SK-N-SH (cell line): ENCODE results near the gene LRRC26.

Experiments
- CTCF ChIP-seq: fragments of 200-600 bp; sonication (generic); IDR thresholded peaks from 2 replicates; pipeline ENCODE4 v1.6.1; 2017; ENCODE audit warnings: antibody characterized with exemption, mild to moderate bottlenecking, moderate library complexity
- FOSL2 ChIP-seq: IDR thresholded peaks from 2 replicates; pipeline ENCODE4 v1.4.0; 2012; ENCODE audit warnings: low read depth, mild to moderate bottlenecking, moderate library complexity, borderline replicate concordance
- FOXJ3 ChIP-seq: sonication (generic); formaldehyde crosslinking; IDR thresholded peaks from 2 replicates; pipeline ENCODE4 v1.5.1; 2020; ENCODE audit warnings: mild to moderate bottlenecking, missing genetic modification reagents
- GABPA ChIP-seq: IDR thresholded peaks from 2 replicates; pipeline ENCODE4 v1.4.0; 2012; ENCODE audit warnings: low read depth, mild to moderate bottlenecking
- RAD21 ChIP-seq: IDR thresholded peaks from 2 replicates; pipeline ENCODE4 v1.6.1; 2012; ENCODE audit warnings: mild to moderate bottlenecking, low read length
- REST ChIP-seq: IDR thresholded peaks from 2 replicates; pipeline ENCODE4 v1.6.1; 2012; ENCODE audit warnings: mild to moderate bottlenecking, low read depth, low read length, moderate library complexity
- SIN3A ChIP-seq: IDR thresholded peaks from 2 replicates; pipeline ENCODE4 v1.6.1; 2012; ENCODE audit warnings: low read depth, mild to moderate bottlenecking, low read length, moderate library complexity, borderline replicate concordance
- TAF1 ChIP-seq: IDR thresholded peaks from 2 replicates; pipeline ENCODE4 v1.6.1; 2012; ENCODE audit warnings: low read depth, mild to moderate bottlenecking, low read length, moderate library complexity, borderline replicate concordance
- TCF12 ChIP-seq: IDR thresholded peaks from 2 replicates; pipeline ENCODE4 v1.4.0; 2012
- YY1 ChIP-seq: IDR thresholded peaks from 2 replicates; pipeline ENCODE4 v1.4.0; 2012; ENCODE audit warnings: low read depth, mild to moderate bottlenecking
- TF ChIP-seq, protein P1 (sequence below): IDR thresholded peaks from 2 replicates; pipeline ENCODE4 v1.4.0; 2012; ENCODE audit warnings: low read depth
- TF ChIP-seq, protein P2 (sequence below): IDR thresholded peaks from 2 replicates; pipeline ENCODE4 v1.4.0; 2012; ENCODE audit warnings: low read depth, borderline replicate concordance

DNA sequence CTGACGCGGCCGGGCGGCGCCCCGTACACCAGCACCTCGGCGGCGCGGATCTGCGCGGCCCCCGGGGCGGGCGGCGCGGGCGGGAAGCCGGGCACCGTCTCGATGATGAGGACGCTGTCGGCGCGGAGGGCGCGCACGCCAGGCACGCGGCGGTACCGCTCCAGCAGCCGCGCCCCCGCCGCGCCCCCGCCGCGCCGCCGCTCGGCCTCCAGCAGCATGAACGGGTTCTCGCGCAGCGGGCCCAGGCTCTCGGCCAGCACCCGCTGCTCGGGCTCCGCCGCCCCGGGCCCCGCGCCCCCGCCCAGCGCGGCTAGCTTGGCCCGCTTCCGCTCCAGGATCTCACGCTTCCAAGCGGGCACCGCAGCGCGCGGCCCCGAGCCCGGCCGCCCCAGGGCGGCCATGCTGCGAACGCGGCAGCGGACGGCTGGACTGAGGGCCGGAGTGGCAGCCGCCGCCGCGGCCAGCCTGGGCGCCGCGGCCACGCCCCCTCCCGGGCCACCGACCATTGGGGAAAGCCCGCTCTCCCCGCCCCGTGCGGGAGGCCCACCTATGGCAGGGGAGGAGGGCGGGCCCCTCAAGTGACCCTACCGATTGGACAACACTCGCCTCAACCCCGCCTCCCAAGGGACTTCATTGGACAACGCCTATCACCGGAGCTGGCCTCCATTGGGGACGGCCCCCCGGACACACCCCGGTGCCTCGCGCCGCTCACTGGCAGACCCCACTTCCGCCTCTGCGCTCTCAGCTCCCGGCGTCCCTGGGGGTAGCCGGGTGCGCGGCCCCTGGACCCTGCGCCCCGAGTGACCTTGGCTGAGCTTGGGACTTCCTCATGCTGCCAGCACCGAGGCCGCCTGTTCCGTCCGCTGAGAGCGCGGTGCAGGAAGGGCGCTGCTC, 30.7 kb upstream of the LRRC26 start, which contains the start of gene TPRN:
- TF ChIP-seq REST (peak; percentile 66), TAF1 (peak; percentile 94), CTCF (no peak), RAD21 (no peak), SIN3A (peak; percentile 54; the same call in 1 of the 2 replicates), FOSL2 (no peak), FOXJ3 (CRISPR knock-in tag) (no peak), TCF12 (no peak), GABPA (peak; percentile 59), YY1 (peak; percentile 60; the same call in 1 of the 2 replicates)
- TF ChIP-seq, protein P1, sequence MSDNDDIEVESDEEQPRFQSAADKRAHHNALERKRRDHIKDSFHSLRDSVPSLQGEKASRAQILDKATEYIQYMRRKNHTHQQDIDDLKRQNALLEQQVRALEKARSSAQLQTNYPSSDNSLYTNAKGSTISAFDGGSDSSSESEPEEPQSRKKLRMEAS, result no peak
- TF ChIP-seq, protein P2, sequence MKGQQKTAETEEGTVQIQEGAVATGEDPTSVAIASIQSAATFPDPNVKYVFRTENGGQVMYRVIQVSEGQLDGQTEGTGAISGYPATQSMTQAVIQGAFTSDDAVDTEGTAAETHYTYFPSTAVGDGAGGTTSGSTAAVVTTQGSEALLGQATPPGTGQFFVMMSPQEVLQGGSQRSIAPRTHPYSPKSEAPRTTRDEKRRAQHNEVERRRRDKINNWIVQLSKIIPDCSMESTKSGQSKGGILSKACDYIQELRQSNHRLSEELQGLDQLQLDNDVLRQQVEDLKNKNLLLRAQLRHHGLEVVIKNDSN, result no peak
